Measurements from ENCODE around the gene CCNY.

CCNY gene

GRCh38 chr10:35505241-35505873 lies 169.0 kb downstream of the CCNY start:
- H3K27ac ChIP-seq, result no peak overlapping the region
- TF ChIP-seq CTCF (IDR thresholded peaks at IDR 0.05), result no peak

DNA sequence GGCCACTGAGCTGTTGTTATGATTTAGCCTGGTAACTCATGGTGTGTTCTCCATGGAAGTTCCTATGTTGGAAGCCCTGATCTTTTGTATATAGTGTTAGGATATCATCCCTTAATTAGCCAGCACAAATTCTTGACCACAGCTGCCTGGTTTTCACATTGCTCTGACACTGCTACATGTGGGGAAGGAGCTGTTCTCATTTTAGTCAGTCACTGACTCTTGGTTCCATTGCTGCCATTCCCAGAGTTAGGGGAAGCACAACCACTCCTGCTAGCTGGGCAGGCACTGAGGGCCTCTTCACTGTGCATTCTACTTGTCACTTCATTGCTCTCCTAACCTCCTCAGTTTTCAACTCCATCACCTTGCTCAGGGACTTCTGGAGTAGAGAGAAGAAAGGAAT lies 170.4 kb downstream of the CCNY start:
- no peak overlapping the region for H3K27ac ChIP-seq
- TF ChIP-seq ZFX (IDR thresholded peaks at IDR 0.05; ENCODE audit: borderline replicate concordance) (no peak), CTCF (IDR thresholded peaks at IDR 0.05) (no peak)

- no peak overlapping the region for H3K27ac ChIP-seq
- TF ChIP-seq ZFX (IDR thresholded peaks at IDR 0.05; ENCODE audit: borderline replicate concordance), result no peak
- TF ChIP-seq CTCF (IDR thresholded peaks at IDR 0.05), result no peak
Observed at GRCh38 chr10:35507519-35508109, 171.3 kb downstream of the CCNY start.

DNA sequence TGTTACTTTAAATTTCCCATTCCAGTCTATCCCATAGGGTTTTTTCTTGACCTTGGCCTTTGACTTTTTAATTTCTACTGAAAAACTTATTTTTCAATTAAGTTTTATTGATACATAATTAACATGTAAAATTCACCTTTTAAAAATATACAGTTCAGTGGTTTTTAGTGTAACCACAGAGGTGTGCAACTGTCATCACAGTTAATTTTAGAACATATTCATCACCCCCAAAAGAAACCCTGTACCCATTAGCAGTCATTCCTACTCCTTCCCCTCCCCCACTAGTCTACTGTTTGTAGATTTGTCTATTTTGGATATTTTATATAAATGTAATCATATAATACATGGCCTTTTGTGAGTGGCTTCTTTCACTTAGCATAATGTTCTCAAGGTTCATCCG lies 172.3 kb downstream of the CCNY start:
- H3K27ac ChIP-seq, result no peak overlapping the region
- TF ChIP-seq CTCF (IDR thresholded peaks at IDR 0.05), result no peak
- no peak for TF ChIP-seq ZFX (IDR thresholded peaks at IDR 0.05; ENCODE audit: borderline replicate concordance)

GRCh38 chr10:35510891-35511290 lies 174.6 kb downstream of the CCNY start:
- TF ChIP-seq CTCF (IDR thresholded peaks at IDR 0.05) (no peak), ZFX (IDR thresholded peaks at IDR 0.05; ENCODE audit: borderline replicate concordance) (no peak)
- H3K27ac ChIP-seq, result no peak overlapping the region

DNA sequence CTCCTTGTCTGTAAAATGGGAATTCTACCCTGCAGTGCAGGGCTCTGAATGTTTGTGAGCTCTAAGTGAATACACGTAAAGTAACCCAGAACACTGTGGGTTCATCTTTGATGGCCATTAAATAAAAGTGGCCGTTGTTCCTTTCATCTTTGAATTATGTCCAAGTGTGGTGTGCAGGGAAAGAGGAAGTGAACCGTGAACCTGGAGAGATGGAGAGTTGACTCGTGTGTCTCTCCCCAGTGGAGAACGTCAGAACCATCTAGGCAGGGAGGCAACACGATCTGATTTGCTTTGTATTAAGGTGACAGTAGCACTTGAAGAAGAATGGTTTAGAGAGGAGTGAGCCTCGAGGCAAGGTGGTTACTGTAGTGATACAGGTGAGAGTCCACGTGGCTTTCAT lies 175.3 kb downstream of the CCNY start:
- no peak for TF ChIP-seq CTCF (IDR thresholded peaks at IDR 0.05)
- TF ChIP-seq ZFX (IDR thresholded peaks at IDR 0.05; ENCODE audit: borderline replicate concordance), result no peak
- no peak overlapping the region for H3K27ac ChIP-seq

DNA sequence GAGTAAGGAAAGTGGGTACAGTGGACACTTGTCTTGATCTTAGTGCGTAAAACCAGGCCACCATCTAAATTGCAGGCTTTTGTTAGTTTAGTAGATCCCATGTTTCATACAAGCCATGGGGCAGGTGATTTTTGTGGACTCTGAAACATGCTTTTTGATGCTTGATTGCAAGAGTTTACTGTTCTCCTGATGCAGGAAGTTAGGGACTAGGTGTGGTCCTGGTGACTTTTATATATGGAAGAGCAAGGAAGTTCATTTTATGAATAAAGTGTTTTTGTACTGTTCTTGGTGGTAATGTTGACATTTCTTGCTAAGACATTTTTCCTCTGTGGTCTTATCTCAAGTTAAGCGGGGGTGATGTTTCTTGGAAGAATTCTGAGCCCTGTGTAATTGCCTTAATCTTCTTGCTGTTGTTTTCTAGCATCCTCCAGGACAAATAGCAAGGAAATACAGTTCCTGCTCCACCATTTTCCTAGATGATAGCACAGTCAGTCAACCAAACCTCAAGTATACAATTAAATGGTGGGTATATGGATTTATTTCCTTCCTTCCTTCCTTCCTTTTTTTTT lies 179.9 kb downstream of the CCNY start:
- H3K27ac ChIP-seq, result no peak overlapping the region
- TF ChIP-seq CTCF (IDR thresholded peaks at IDR 0.05) (no peak), ZFX (IDR thresholded peaks at IDR 0.05; ENCODE audit: borderline replicate concordance) (no peak)
